OCI-LY7 (cell line): ENCODE results near the gene ANKS1B. TPM values are rescaled to one million over a fixed set of nuclear protein-coding genes. Genes with fewer than 3 reads are reported as not detected.

Experiments used
- BruUV-seq: library from RNA; stranded (reverse); fragments of 400-500 nt; replicated peaks from 2 replicates; lab custom pipeline; 2021; lab: Mats Ljungman, UMichigan
- CTCF ChIA-PET: fragments of 300-600 bp; sonication (Branson Sonifier 250); formaldehyde crosslinking; loops from one replicate; lab custom pipeline; 2022; ENCODE audit warnings: antibody characterized with exemption; ENCODE audit not compliant: unreplicated experiment; lab: Charles Lee
- POLR2A ChIA-PET: fragments of 300-600 bp; sonication (Branson Sonifier 250); formaldehyde crosslinking; loops from one replicate; lab custom pipeline; 2022; ENCODE audit warnings: antibody characterized with exemption; lab: Charles Lee
- DNase-seq: peaks from one replicate; pipeline ENCODE4 v3.0.0-alpha.2; 2015; ENCODE audit warnings: low spot score
- H2AFZ ChIP-seq: fragments of 200-600 bp; sonication (generic), shearing (Covaris generic); 2 replicates; pipeline ENCODE4 v1.6.1; 2014; ENCODE audit warnings: mild to moderate bottlenecking, antibody characterized with exemption, low read length, moderate library complexity
- H3K27ac ChIP-seq: fragments of 200-600 bp; sonication (generic); 2 replicates; pipeline ENCODE4 v1.5.1; 2014; ENCODE audit warnings: mixed run types, low read depth, mild to moderate bottlenecking, moderate library complexity, low read length, inconsistent platforms; ENCODE audit not compliant: poor library complexity, severe bottlenecking
- H3K36me3 ChIP-seq: fragments of 200-600 bp; sonication (generic); 2 replicates; pipeline ENCODE4 v1.6.1; 2014; ENCODE audit warnings: mild to moderate bottlenecking, antibody characterized with exemption, low read length, moderate library complexity, mixed read lengths; ENCODE audit not compliant: insufficient read depth
- H3K4me1 ChIP-seq: fragments of 200-600 bp; sonication (generic); 2 replicates; pipeline ENCODE4 v1.5.1; 2014; ENCODE audit warnings: mild to moderate bottlenecking, low read length; ENCODE audit not compliant: insufficient read depth, poor library complexity, severe bottlenecking
- H3K4me2 ChIP-seq: fragments of 200-600 bp; sonication (generic); 2 replicates; pipeline ENCODE4 v1.6.1; 2014; ENCODE audit warnings: mild to moderate bottlenecking, low read length
- H3K4me3 ChIP-seq: fragments of 200-600 bp; sonication (generic); 2 replicates; pipeline ENCODE4 v1.5.1; 2014; ENCODE audit warnings: mild to moderate bottlenecking, low read depth, low read length; ENCODE audit not compliant: poor library complexity, severe bottlenecking
- H3K79me2 ChIP-seq: fragments of 200-600 bp; sonication (generic); 2 replicates; pipeline ENCODE4 v1.6.1; 2016; ENCODE audit warnings: low read depth, mild to moderate bottlenecking, low read length, moderate library complexity, mixed read lengths; ENCODE audit not compliant: insufficient read depth
- H3K9me2 ChIP-seq: fragments of 200-600 bp; sonication (generic); 2 replicates; pipeline ENCODE4 v1.6.1; 2016; ENCODE audit warnings: mild to moderate bottlenecking, low read length, mixed read lengths; ENCODE audit not compliant: insufficient read depth
- H3K9me3 ChIP-seq: fragments of 200-600 bp; sonication (generic); 2 replicates; pipeline ENCODE4 v1.6.1; 2014; ENCODE audit warnings: mild to moderate bottlenecking, mixed run types, low read length, mixed read lengths
- H4K20me1 ChIP-seq: fragments of 200-600 bp; sonication (generic); 2 replicates; pipeline ENCODE4 v1.6.1; 2014; ENCODE audit warnings: mild to moderate bottlenecking, antibody characterized with exemption, low read length, moderate library complexity, mixed read lengths; ENCODE audit not compliant: insufficient read depth
- EZH2phosphoT487 ChIP-seq: fragments of 200-600 bp; sonication (generic); IDR thresholded peaks from 2 replicates; pipeline ENCODE4 v1.6.1; 2018; ENCODE audit warnings: low read depth, borderline replicate concordance, mild to moderate bottlenecking, mixed run types, antibody characterized with exemption, low read length, moderate library complexity, mixed read lengths
- intact Hi-C: fragments of 100-400 bp; cut with micrococcal nuclease; formaldehyde crosslinking; loops from one replicate; pipeline ENCODE4 v1.10.0; 2022; ENCODE audit not compliant: unreplicated experiment
- total RNA-seq, 2 experiments: library from RNA; depleted of rRNA in 1 of 2; stranded (reverse); fragments of >200 nt in 1 of 2; shearing (Covaris generic) in 1 of 2; gene quantifications; 2 replicates each; pipeline ENCODE4 v1.2.3, GENCODE V29; 2014 to 2022
- TF ChIP-seq, protein P1 (sequence below): fragments of 200-600 bp; sonication (generic); conservative IDR thresholded peaks from 2 replicates; pipeline ENCODE4 v1.5.1; 2014; ENCODE audit warnings: mild to moderate bottlenecking, antibody characterized with exemption, low read length, moderate library complexity, mixed read lengths

Gene ANKS1B
- total RNA-seq, 2 experiments from 2014 or later, result 2.9 to 6.0 TPM

- POLR2A ChIA-PET, result no interaction called here
- CTCF ChIA-PET, result interaction anchor here (0.6 kb wide), 1 partner anchor 153 kb away, joined by 3 read pairs; no protein-coding TSS in a partner anchor
- H3K9me3 ChIP-seq, result no peaks in the 10 kb centered on the region
These were observed 1073.3 kb downstream of the ANKS1B start for GRCh38 chr12:98911396-98911795.

DNA sequence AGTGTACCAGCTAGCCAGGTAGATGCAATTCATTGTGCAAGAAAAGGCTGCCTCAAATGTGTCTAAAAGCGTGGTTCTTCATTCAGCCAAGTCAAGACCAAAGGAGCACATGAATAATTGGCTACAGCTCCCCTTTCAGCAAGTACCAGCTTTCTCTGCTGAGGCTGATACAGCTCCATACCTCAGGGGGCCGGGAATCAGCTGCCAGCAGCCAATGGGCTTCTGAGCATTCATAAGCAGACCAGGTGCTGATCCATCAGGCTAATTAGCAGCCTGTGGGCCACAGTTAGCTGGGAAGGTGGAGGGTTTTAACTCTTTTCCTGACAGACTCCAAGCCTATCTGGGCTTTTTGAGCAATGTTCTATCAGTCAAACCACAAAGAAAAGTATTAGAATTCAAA, 1075.0 kb downstream of the ANKS1B start:
- no peak for DNase-seq
- Histone ChIP-seq H3K9me2 (no peaks in the 10 kb centered on the region), H3K4me3 (no peak overlapping the region), H4K20me1 (no peaks in the 10 kb centered on the region), H3K9me3 (no peaks in the 10 kb centered on the region), H3K79me2 (no peaks in the 10 kb centered on the region), H3K36me3 (no peaks in the 10 kb centered on the region), H3K4me1 (no peaks in the 10 kb centered on the region), H3K4me2 (no peak overlapping the region), H2AFZ (no peak overlapping the region), H3K27ac (no peak overlapping the region)
- ChIA-PET POLR2A (interaction anchor here (1.1 kb wide), 1 partner anchor 54 kb away, joined by 3 read pairs; no protein-coding TSS in a partner anchor), CTCF (no interaction called here)
- TF ChIP-seq, protein P1, sequence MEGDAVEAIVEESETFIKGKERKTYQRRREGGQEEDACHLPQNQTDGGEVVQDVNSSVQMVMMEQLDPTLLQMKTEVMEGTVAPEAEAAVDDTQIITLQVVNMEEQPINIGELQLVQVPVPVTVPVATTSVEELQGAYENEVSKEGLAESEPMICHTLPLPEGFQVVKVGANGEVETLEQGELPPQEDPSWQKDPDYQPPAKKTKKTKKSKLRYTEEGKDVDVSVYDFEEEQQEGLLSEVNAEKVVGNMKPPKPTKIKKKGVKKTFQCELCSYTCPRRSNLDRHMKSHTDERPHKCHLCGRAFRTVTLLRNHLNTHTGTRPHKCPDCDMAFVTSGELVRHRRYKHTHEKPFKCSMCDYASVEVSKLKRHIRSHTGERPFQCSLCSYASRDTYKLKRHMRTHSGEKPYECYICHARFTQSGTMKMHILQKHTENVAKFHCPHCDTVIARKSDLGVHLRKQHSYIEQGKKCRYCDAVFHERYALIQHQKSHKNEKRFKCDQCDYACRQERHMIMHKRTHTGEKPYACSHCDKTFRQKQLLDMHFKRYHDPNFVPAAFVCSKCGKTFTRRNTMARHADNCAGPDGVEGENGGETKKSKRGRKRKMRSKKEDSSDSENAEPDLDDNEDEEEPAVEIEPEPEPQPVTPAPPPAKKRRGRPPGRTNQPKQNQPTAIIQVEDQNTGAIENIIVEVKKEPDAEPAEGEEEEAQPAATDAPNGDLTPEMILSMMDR, result no peak
- TF ChIP-seq EZH2phosphoT487, result no peak
- intact Hi-C loops, result no loop called here
- no TSS peak for BruUV-seq

More at GRCh38 chr12:98911396-98911795, 1073.3 kb downstream of the ANKS1B start:
- Histone ChIP-seq H4K20me1 (no peaks in the 10 kb centered on the region), H2AFZ (no peak overlapping the region), H3K36me3 (no peaks in the 10 kb centered on the region), H3K4me3 (no peak overlapping the region), H3K9me2 (no peaks in the 10 kb centered on the region), H3K79me2 (no peaks in the 10 kb centered on the region), H3K27ac (no peak overlapping the region), H3K4me2 (no peak overlapping the region), H3K4me1 (no peaks in the 10 kb centered on the region)
- intact Hi-C loops, result no loop called here
- TF ChIP-seq EZH2phosphoT487, result no peak
- TF ChIP-seq, protein P1, result no peak
- no TSS peak for BruUV-seq
- DNase-seq, result no peak

GRCh38 chr12:98908866-98909265, 1075.9 kb downstream of the ANKS1B start:
- Histone ChIP-seq H3K9me2 (no peaks in the 10 kb centered on the region), H3K9me3 (no peaks in the 10 kb centered on the region), H3K79me2 (no peaks in the 10 kb centered on the region), H3K36me3 (no peaks in the 10 kb centered on the region), H3K4me3 (no peak overlapping the region), H3K27ac (no peak overlapping the region), H4K20me1 (no peaks in the 10 kb centered on the region), H3K4me1 (no peaks in the 10 kb centered on the region), H3K4me2 (no peak overlapping the region), H2AFZ (no peak overlapping the region)
- TF ChIP-seq, protein P1, result no peak
- no peak for TF ChIP-seq EZH2phosphoT487
- DNase-seq, result no peak
- POLR2A ChIA-PET, result interaction anchor here (1.1 kb wide), 1 partner anchor 53 kb away, joined by 3 read pairs; no protein-coding TSS in a partner anchor
- intact Hi-C loops, result no loop called here
- CTCF ChIA-PET, result no interaction called here
- BruUV-seq, result no TSS peak
